Measurements from ENCODE around the gene RNF114. TPM values are rescaled to one million over a fixed set of nuclear protein-coding genes. Genes with fewer than 3 reads are reported as not detected.
A peak's percentile ranks its signal among the peaks of the same experiment; 100 is the strongest.

RNF114 gene
- total RNA-seq, 1 donor from 2014 or later: 62.7 TPM

GRCh38 chr20:49924247-49924646, 11.9 kb upstream of the RNF114 start:
- Histone ChIP-seq H4K20me1 (ENCODE audit: insufficient read depth, low read length) (no peaks in the 10 kb centered on the region), H3K9ac (ENCODE audit: low read length) (no peak overlapping the region), H3K27ac (ENCODE audit: low read depth, low read length) (no peak overlapping the region), H3K27me3 (ENCODE audit: insufficient read depth, low read length) (no peaks in the 10 kb centered on the region), H3K36me3 (ENCODE audit: insufficient read depth, low read length) (no peaks in the 10 kb centered on the region), H2AFZ (ENCODE audit: low read depth, low read length) (no peak overlapping the region), H3K4me2 (ENCODE audit: low read length) (no peak overlapping the region), H3K9me3 (ENCODE audit: insufficient read depth, low read depth, low read length) (no peaks in the 10 kb centered on the region), H3K4me3 (ENCODE audit: insufficient read depth, low read depth, low read length) (no peak overlapping the region), H3K4me1 (ENCODE audit: insufficient read depth, low read length) (no peaks in the 10 kb centered on the region), H3K79me2 (ENCODE audit: insufficient read depth, low read length) (no peaks in the 10 kb centered on the region)
- H3K4me1 Mint-ChIP-seq (ENCODE audit: low read depth, unreplicated experiment): peaks cover 4% of the 10 kb centered on the region
- peaks cover 3% of the 10 kb centered on the region for H3K9me3 Mint-ChIP-seq (ENCODE audit: unreplicated experiment)
- TF ChIP-seq EZH2 (IDR thresholded peaks at IDR 0.05; ENCODE audit: insufficient read depth, low read length) (no peak), CTCF (IDR thresholded peaks at IDR 0.05; ENCODE audit: insufficient read depth, low read depth, low read length) (no peak)
- H3K36me3 Mint-ChIP-seq (ENCODE audit: low read depth, unreplicated experiment): no peaks in the 10 kb centered on the region
- FAIRE-seq (no peak), DNase-seq (ENCODE audit: low read depth) (no peak)
- no peak overlapping the region for H3K4me3 Mint-ChIP-seq (ENCODE audit: unreplicated experiment)
- H3K27me3 Mint-ChIP-seq (ENCODE audit: low read depth, unreplicated experiment): peaks cover 4% of the 10 kb centered on the region
- H3K27ac Mint-ChIP-seq (ENCODE audit: unreplicated experiment): no peak overlapping the region

GRCh38 chr20:49925901-49926454, 10.2 kb upstream of the RNF114 start:
- no peak overlapping the region for H3K4me2 ChIP-seq (ENCODE audit: low read length)
- H3K9me3 ChIP-seq (ENCODE audit: insufficient read depth, low read depth, low read length): no peaks in the 10 kb centered on the region
- no peak overlapping the region for H3K27ac Mint-ChIP-seq (ENCODE audit: unreplicated experiment)
- H3K36me3 Mint-ChIP-seq (ENCODE audit: low read depth, unreplicated experiment): no peaks in the 10 kb centered on the region
- peaks cover 4% of the 10 kb centered on the region for H3K27me3 Mint-ChIP-seq (ENCODE audit: low read depth, unreplicated experiment)
- no peaks in the 10 kb centered on the region for H4K20me1 ChIP-seq (ENCODE audit: insufficient read depth, low read length)
- H3K4me1 ChIP-seq (ENCODE audit: insufficient read depth, low read length): no peaks in the 10 kb centered on the region
- no peaks in the 10 kb centered on the region for H3K27me3 ChIP-seq (ENCODE audit: insufficient read depth, low read length)
- no peak overlapping the region for H3K9ac ChIP-seq (ENCODE audit: low read length)
- H3K4me3 Mint-ChIP-seq (ENCODE audit: unreplicated experiment): no peak overlapping the region
- H3K27ac ChIP-seq (ENCODE audit: low read depth, low read length): no peak overlapping the region
- peaks cover 4% of the 10 kb centered on the region for H3K4me1 Mint-ChIP-seq (ENCODE audit: low read depth, unreplicated experiment)
- H3K4me3 ChIP-seq (ENCODE audit: insufficient read depth, low read depth, low read length): no peak overlapping the region
- TF ChIP-seq EZH2 (IDR thresholded peaks at IDR 0.05; ENCODE audit: insufficient read depth, low read length): no peak
- no peak for TF ChIP-seq CTCF (IDR thresholded peaks at IDR 0.05; ENCODE audit: insufficient read depth, low read depth, low read length)
- no peaks in the 10 kb centered on the region for H3K79me2 ChIP-seq (ENCODE audit: insufficient read depth, low read length)
- peaks cover 3% of the 10 kb centered on the region for H3K9me3 Mint-ChIP-seq (ENCODE audit: unreplicated experiment)
- no peak for DNase-seq (ENCODE audit: low read depth)
- H3K36me3 ChIP-seq (ENCODE audit: insufficient read depth, low read length): no peaks in the 10 kb centered on the region
- H2AFZ ChIP-seq (ENCODE audit: low read depth, low read length): no peak overlapping the region
- FAIRE-seq: no peak

- Mint-ChIP-seq H3K4me1 (ENCODE audit: low read depth, unreplicated experiment) (peaks cover 4% of the 10 kb centered on the region), H3K27ac (ENCODE audit: unreplicated experiment) (no peak overlapping the region), H3K27me3 (ENCODE audit: low read depth, unreplicated experiment) (peaks cover 2% of the 10 kb centered on the region), H3K4me3 (ENCODE audit: unreplicated experiment) (no peak overlapping the region), H3K36me3 (ENCODE audit: low read depth, unreplicated experiment) (no peaks in the 10 kb centered on the region), H3K9me3 (ENCODE audit: unreplicated experiment) (no peaks in the 10 kb centered on the region)
- Histone ChIP-seq H2AFZ (ENCODE audit: low read depth, low read length) (peak overlapping the region; percentile 58), H3K4me3 (ENCODE audit: insufficient read depth, low read depth, low read length) (no peak overlapping the region), H3K4me2 (ENCODE audit: low read length) (peak overlapping the region; percentile 44), H3K4me1 (ENCODE audit: insufficient read depth, low read length) (no peaks in the 10 kb centered on the region), H3K36me3 (ENCODE audit: insufficient read depth, low read length) (no peaks in the 10 kb centered on the region), H4K20me1 (ENCODE audit: insufficient read depth, low read length) (no peaks in the 10 kb centered on the region), H3K9me3 (ENCODE audit: insufficient read depth, low read depth, low read length) (no peaks in the 10 kb centered on the region), H3K9ac (ENCODE audit: low read length) (no peak overlapping the region), H3K27ac (ENCODE audit: low read depth, low read length) (no peak overlapping the region), H3K79me2 (ENCODE audit: insufficient read depth, low read length) (no peaks in the 10 kb centered on the region), H3K27me3 (ENCODE audit: insufficient read depth, low read length) (no peaks in the 10 kb centered on the region)
- FAIRE-seq: no peak
- DNase-seq (ENCODE audit: low read depth): peak; percentile 61
- TF ChIP-seq EZH2 (IDR thresholded peaks at IDR 0.05; ENCODE audit: insufficient read depth, low read length): no peak
- TF ChIP-seq CTCF (IDR thresholded peaks at IDR 0.05; ENCODE audit: insufficient read depth, low read depth, low read length): peak; percentile 99
Measured at GRCh38 chr20:49928411-49929141, 7.6 kb upstream of the RNF114 start.
